ENCODE results near the gene CDON.

DNA sequence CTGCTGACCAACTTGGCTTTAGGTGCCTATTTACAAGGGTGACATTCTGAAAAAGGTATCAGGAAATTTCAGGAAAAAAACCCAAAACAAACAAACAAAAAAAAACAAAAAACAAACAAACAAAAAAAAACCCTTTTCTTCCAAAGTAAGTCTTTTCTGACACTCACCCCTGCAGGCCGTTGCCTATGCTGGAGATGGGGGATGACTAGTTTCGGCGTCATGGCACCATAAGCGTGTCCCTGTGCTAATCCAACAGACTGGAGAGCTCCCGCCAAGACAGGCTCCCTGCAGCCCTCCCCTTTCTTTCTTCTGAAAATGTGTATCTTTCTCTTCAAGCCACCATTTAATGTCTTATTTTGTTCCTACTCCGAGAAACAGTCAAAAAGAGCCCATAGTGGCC lies 103.2 kb downstream of the CDON start:
- TF ChIP-seq CTCF (IDR thresholded peaks at IDR 0.05; ENCODE audit: low read depth, low read length, poor library complexity, severe bottlenecking) (no peak), EZH2phosphoT487 (IDR thresholded peaks at IDR 0.05; ENCODE audit: borderline replicate concordance, low read length) (no peak)

Data from DOHH2 (cell line).